ENCODE results near the gene C16orf92. TPM values are rescaled to one million over a fixed set of nuclear protein-coding genes. Genes with fewer than 3 reads are reported as not detected.

C16orf92 gene
- polyA plus RNA-seq, 4 donors, result not detected

GRCh38 chr16:29999605-30000004 is 23.4 kb upstream of the C16orf92 start:
- Histone ChIP-seq H3K36me3 (ENCODE audit: control insufficient read depth in 3 of 3, insufficient read depth in 2 of 3, low read depth in 1 of 3, low read length in 3 of 3) (peaks cover 0 to 63% (median 4%) of the 10 kb centered on the region in 3 donors), H3K27me3 (ENCODE audit: control insufficient read depth in 3 of 3, insufficient read depth in 3 of 3, low read length in 3 of 3) (no peaks in the 10 kb centered on the region), H3K4me3 (ENCODE audit: low read depth in 1 of 3, low read length in 3 of 3) (no peak overlapping the region), H3K27ac (ENCODE audit: low read depth in 1 of 3, low read length in 2 of 3) (no peak overlapping the region), H3K4me1 (ENCODE audit: control insufficient read depth in 3 of 3, insufficient read depth in 2 of 3, low read depth in 1 of 3, low read length in 2 of 3) (peaks cover 2 to 12% (median 6%) of the 10 kb centered on the region in 3 donors), H3K9me3 (ENCODE audit: control insufficient read depth in 2 of 2, insufficient read depth in 1 of 2, low read depth in 1 of 2, low read length in 1 of 2) (no peaks in the 10 kb centered on the region)
- WGBS, 3 donors, result 89 to 91% (median 90%) methylated on average over 6 of the region's 6 CpGs
- DNase-seq (no peak), FAIRE-seq (no peak)

DNA sequence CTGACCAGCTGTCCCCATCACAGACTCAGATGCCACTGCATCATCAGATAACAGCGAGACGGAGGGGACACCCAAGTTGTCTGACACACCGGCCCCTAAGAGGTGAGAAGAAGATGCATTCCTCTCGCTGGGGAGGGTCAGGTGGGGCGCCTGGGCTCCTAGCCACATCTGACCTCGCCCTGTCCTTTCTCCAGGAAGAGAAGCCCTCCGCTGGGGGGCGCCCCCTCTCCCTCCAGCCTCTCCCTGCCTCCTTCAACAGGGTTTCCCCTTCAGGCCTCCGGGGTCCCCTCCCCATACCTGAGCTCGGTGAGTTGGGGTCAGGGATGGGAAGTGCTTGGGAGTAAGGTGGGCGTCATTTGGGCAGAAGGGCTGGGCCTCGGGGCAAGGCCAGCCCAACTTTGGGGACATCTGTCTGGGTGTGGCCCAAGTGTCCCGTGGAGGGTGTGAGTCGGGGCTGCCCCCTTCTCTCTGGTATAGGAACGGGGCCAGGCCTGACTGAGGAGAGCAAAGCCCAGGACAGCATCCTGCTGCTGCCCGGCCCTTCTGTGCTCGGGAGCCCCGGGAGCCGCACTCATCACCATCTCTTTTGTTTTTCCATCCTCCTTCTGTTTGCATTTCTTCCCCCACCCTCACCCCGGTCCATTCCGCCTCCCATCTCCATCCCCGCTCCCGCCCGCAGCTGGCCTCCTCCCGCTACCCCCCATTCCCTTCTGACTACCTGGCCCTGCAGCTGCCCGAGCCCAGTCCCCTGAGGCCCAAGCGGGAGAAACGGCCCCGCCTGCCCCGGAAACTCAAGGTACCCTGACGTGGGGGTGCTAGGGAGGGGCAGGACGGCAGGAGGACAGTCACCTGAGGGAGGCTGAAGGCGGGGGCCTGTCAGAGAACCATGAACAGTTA is 22.0 kb upstream of the C16orf92 start:
- FAIRE-seq (no peak), DNase-seq (no peak)
- Histone ChIP-seq H3K27ac (ENCODE audit: low read depth in 1 of 3, low read length in 2 of 3) (no peak overlapping the region), H3K4me1 (ENCODE audit: control insufficient read depth in 3 of 3, insufficient read depth in 2 of 3, low read depth in 1 of 3, low read length in 2 of 3) (peaks cover 2 to 11% (median 4%) of the 10 kb centered on the region in 3 donors), H3K9me3 (ENCODE audit: control insufficient read depth in 2 of 2, insufficient read depth in 1 of 2, low read depth in 1 of 2, low read length in 1 of 2) (no peaks in the 10 kb centered on the region), H3K4me3 (ENCODE audit: low read depth in 1 of 3, low read length in 3 of 3) (no peak overlapping the region), H3K27me3 (ENCODE audit: control insufficient read depth in 3 of 3, insufficient read depth in 3 of 3, low read length in 3 of 3) (no peaks in the 10 kb centered on the region), H3K36me3 (ENCODE audit: control insufficient read depth in 3 of 3, insufficient read depth in 2 of 3, low read depth in 1 of 3, low read length in 3 of 3) (peaks cover 0 to 71% (median 4%) of the 10 kb centered on the region in 3 donors)
- WGBS, 3 donors, result 85 to 88% (median 87%) methylated on average over 30 to 33 of the region's 33 CpGs

DNA sequence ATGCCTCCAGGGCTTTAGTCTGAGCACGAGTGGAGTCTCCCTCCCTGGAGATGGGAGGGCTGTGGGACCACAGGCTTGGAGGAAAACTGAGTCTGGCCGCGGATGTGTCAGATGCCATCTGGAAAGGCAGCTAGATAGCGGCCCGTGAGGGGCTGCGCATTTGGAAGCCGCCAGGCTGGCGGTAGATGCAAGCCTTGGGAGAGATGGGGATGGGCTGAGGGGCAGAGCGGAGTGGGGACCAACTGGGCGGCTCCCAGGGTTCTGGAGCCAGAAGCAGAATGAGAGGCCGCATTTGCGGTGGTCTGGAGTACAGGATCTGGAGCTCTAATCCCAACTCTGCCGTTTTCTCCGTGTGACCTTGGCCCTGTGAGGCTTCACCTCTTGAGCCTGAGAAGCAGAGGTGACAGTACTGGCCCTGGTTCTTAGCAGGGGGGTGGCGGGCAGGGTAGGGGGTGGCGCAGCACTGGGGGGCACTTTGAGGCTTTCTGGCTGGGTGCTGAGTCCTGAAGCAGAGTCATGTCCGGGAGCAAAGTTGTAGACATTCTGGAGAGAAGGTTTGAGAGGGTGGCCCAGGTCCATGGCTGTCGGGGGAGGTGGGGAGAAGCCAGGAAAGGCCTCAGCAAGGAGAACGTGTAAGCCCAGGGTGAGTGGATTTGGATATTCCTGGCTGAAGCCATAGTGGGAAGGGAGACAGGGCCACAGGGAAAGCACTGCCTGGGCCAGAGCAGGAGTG is 20.2 kb upstream of the C16orf92 start:
- Histone ChIP-seq H3K36me3 (ENCODE audit: control insufficient read depth in 3 of 3, insufficient read depth in 2 of 3, low read depth in 1 of 3, low read length in 3 of 3) (peaks cover 0 to 76% (median 4%) of the 10 kb centered on the region in 3 donors), H3K4me1 (ENCODE audit: control insufficient read depth in 3 of 3, insufficient read depth in 2 of 3, low read depth in 1 of 3, low read length in 2 of 3) (peaks cover 0 to 3% (median 0%) of the 10 kb centered on the region in 3 donors), H3K27me3 (ENCODE audit: control insufficient read depth in 3 of 3, insufficient read depth in 3 of 3, low read length in 3 of 3) (no peaks in the 10 kb centered on the region), H3K4me3 (ENCODE audit: low read depth in 1 of 3, low read length in 3 of 3) (no peak overlapping the region), H3K27ac (ENCODE audit: low read depth in 1 of 3, low read length in 2 of 3) (no peak overlapping the region), H3K9me3 (ENCODE audit: control insufficient read depth in 2 of 2, insufficient read depth in 1 of 2, low read depth in 1 of 2, low read length in 1 of 2) (no peaks in the 10 kb centered on the region)
- no peak for DNase-seq
- no peak for FAIRE-seq
- 88 to 91% (median 89%) methylated on average over 19 of the region's 19 CpGs for WGBS, 3 donors

DNA sequence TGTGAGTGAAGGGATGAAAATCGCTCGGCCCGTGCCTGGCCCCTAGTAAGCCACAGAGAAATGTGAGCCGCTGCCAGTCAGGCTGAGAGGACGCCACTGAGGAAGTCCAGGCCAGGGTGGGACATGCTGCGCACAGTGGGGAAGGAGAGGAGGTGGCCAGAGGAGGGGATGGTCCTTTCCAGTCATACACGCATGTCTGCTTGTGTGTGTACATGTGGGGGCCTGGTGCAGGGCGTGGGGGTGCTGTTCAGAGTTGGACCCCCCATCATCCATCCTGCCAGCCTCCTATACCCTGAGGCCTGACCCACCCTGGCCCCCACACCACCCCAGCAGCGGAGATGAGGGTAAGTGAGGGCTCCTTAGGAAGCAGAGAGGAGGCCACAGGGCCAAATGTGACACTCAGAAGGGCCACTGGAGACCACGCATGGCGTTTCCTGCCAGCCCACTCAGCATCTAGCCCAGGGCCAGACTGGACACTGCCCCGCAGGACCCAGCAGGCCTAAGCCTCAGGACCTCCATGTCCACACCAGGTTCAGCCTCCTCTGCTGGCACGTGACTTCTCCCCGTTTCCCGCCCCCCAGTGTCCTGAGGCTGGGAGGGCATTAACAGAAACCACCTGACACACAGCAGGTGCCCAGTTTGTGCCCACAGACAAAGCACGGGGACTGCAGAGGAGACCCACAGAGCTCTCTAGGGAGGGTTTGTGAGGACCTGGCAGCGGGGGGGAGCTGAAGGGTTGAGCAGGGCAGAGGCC is 19.2 kb upstream of the C16orf92 start:
- no peak for DNase-seq
- no peak for FAIRE-seq
- no peak overlapping the region for H3K27ac ChIP-seq (ENCODE audit: low read depth in 1 of 3, low read length in 2 of 3)

GRCh38 chr16:30004424-30004776 is 18.6 kb upstream of the C16orf92 start:
- no peak for FAIRE-seq
- H3K27ac ChIP-seq (ENCODE audit: low read depth in 1 of 3, low read length in 2 of 3), result no peak overlapping the region

More for the DNA sequence above, 19.2 kb upstream of the C16orf92 start:
- Histone ChIP-seq H3K9me3 (ENCODE audit: control insufficient read depth in 2 of 2, insufficient read depth in 1 of 2, low read depth in 1 of 2, low read length in 1 of 2) (no peaks in the 10 kb centered on the region), H3K4me3 (ENCODE audit: low read depth in 1 of 3, low read length in 3 of 3) (no peak overlapping the region), H3K4me1 (ENCODE audit: control insufficient read depth in 3 of 3, insufficient read depth in 2 of 3, low read depth in 1 of 3, low read length in 2 of 3) (peaks cover 0 to 3% (median 0%) of the 10 kb centered on the region in 3 donors), H3K36me3 (ENCODE audit: control insufficient read depth in 3 of 3, insufficient read depth in 2 of 3, low read depth in 1 of 3, low read length in 3 of 3) (peaks cover 0 to 73% (median 4%) of the 10 kb centered on the region in 3 donors), H3K27me3 (ENCODE audit: control insufficient read depth in 3 of 3, insufficient read depth in 3 of 3, low read length in 3 of 3) (no peaks in the 10 kb centered on the region)
- WGBS, 3 donors, result 78 to 87% (median 85%) methylated on average over 15 to 17 of the region's 17 CpGs

GRCh38 chr16:30004811-30005242 is 18.2 kb upstream of the C16orf92 start:
- Histone ChIP-seq H3K27me3 (ENCODE audit: control insufficient read depth in 3 of 3, insufficient read depth in 3 of 3, low read length in 3 of 3) (peaks cover 0 to 8% (median 4%) of the 10 kb centered on the region in 3 donors), H3K4me3 (ENCODE audit: low read depth in 1 of 3, low read length in 3 of 3) (no peak overlapping the region), H3K36me3 (ENCODE audit: control insufficient read depth in 3 of 3, insufficient read depth in 2 of 3, low read depth in 1 of 3, low read length in 3 of 3) (peaks cover 0 to 66% (median 4%) of the 10 kb centered on the region in 3 donors), H3K9me3 (ENCODE audit: control insufficient read depth in 2 of 2, insufficient read depth in 1 of 2, low read depth in 1 of 2, low read length in 1 of 2) (no peaks in the 10 kb centered on the region), H3K4me1 (ENCODE audit: control insufficient read depth in 3 of 3, insufficient read depth in 2 of 3, low read depth in 1 of 3, low read length in 2 of 3) (peaks cover 0 to 11% (median 0%) of the 10 kb centered on the region in 3 donors), H3K27ac (ENCODE audit: low read depth in 1 of 3, low read length in 2 of 3) (no peak overlapping the region)
- 16 to 43% (median 21%) methylated on average over 7 to 11 of the region's 11 CpGs for WGBS, 3 donors
- FAIRE-seq (no peak), DNase-seq (peak in 1 of 2 donors; percentile 20)

More at GRCh38 chr16:30004424-30004776, 18.6 kb upstream of the C16orf92 start:
- Histone ChIP-seq H3K9me3 (ENCODE audit: control insufficient read depth in 2 of 2, insufficient read depth in 1 of 2, low read depth in 1 of 2, low read length in 1 of 2) (no peaks in the 10 kb centered on the region), H3K36me3 (ENCODE audit: control insufficient read depth in 3 of 3, insufficient read depth in 2 of 3, low read depth in 1 of 3, low read length in 3 of 3) (peaks cover 0 to 69% (median 4%) of the 10 kb centered on the region in 3 donors), H3K4me3 (ENCODE audit: low read depth in 1 of 3, low read length in 3 of 3) (no peak overlapping the region), H3K4me1 (ENCODE audit: control insufficient read depth in 3 of 3, insufficient read depth in 2 of 3, low read depth in 1 of 3, low read length in 2 of 3) (peaks cover 0 to 7% (median 0%) of the 10 kb centered on the region in 3 donors), H3K27me3 (ENCODE audit: control insufficient read depth in 3 of 3, insufficient read depth in 3 of 3, low read length in 3 of 3) (peaks cover 0 to 4% (median 4%) of the 10 kb centered on the region in 3 donors)
- 30 to 70% (median 31%) methylated on average over 18 to 19 of the region's 19 CpGs for WGBS, 3 donors
- no peak for DNase-seq

- H3K27ac ChIP-seq (ENCODE audit: low read depth in 1 of 3, low read length in 2 of 3), result no peak overlapping the region
- no peak overlapping the region for H3K4me3 ChIP-seq (ENCODE audit: low read depth in 1 of 3, low read length in 3 of 3)
- DNase-seq (peak; percentile 45 to 46), FAIRE-seq (no peak)
- H3K27me3 ChIP-seq (ENCODE audit: control insufficient read depth in 3 of 3, insufficient read depth in 3 of 3, low read length in 3 of 3), result peaks cover 0 to 15% (median 10%) of the 10 kb centered on the region in 3 donors
- H3K4me1 ChIP-seq (ENCODE audit: control insufficient read depth in 3 of 3, insufficient read depth in 2 of 3, low read depth in 1 of 3, low read length in 2 of 3), result peaks cover 0 to 18% (median under 1%) of the 10 kb centered on the region in 3 donors
- H3K36me3 ChIP-seq (ENCODE audit: control insufficient read depth in 3 of 3, insufficient read depth in 2 of 3, low read depth in 1 of 3, low read length in 3 of 3), result peaks cover 0 to 59% (median 4%) of the 10 kb centered on the region in 3 donors
- H3K9me3 ChIP-seq (ENCODE audit: control insufficient read depth in 2 of 2, insufficient read depth in 1 of 2, low read depth in 1 of 2, low read length in 1 of 2), result no peaks in the 10 kb centered on the region
- 43 to 61% (median 55%) methylated on average over 32 to 35 of the region's 35 CpGs for WGBS, 3 donors
Measured at GRCh38 chr16:30005341-30006094, 17.5 kb upstream of the C16orf92 start.
